C4-2B (cell line): Measurements from ENCODE around the gene STAB1.

Source experiments
- H3K27ac ChIP-seq: fragments of 450-650 bp; 2 replicates; pipeline ENCODE4 v1.5.1; 2017
- ZFX ChIP-seq: fragments of 450-650 bp; IDR thresholded peaks from 2 replicates; pipeline ENCODE4 v1.6.1; 2017
- TF ChIP-seq, protein P1 (sequence below): fragments of 450-650 bp; conservative IDR thresholded peaks from 2 replicates; pipeline ENCODE4 v1.5.1; 2017; ENCODE audit warnings: mild to moderate bottlenecking

The STAB1 gene

DNA sequence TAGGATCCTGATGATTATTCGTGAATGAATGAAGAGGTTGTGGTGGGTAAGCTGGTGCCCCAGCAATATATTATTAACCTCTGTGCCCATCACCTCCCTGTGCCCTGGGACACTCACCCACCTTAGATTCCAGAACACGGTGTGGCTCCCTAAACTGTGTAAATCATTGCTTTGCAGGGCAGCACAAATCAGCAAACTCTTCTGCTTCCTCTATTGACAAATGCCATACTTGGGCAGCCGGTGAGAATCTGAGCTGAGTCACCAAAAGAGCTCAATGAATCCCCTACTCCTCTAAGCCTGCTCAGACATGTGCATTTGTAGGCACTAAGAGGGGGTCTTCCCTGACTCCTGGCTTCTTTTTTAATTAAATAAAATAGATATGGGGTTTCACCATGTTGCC is 57.0 kb downstream of the STAB1 start:
- TF ChIP-seq, protein P1, sequence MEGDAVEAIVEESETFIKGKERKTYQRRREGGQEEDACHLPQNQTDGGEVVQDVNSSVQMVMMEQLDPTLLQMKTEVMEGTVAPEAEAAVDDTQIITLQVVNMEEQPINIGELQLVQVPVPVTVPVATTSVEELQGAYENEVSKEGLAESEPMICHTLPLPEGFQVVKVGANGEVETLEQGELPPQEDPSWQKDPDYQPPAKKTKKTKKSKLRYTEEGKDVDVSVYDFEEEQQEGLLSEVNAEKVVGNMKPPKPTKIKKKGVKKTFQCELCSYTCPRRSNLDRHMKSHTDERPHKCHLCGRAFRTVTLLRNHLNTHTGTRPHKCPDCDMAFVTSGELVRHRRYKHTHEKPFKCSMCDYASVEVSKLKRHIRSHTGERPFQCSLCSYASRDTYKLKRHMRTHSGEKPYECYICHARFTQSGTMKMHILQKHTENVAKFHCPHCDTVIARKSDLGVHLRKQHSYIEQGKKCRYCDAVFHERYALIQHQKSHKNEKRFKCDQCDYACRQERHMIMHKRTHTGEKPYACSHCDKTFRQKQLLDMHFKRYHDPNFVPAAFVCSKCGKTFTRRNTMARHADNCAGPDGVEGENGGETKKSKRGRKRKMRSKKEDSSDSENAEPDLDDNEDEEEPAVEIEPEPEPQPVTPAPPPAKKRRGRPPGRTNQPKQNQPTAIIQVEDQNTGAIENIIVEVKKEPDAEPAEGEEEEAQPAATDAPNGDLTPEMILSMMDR = no peak
- TF ChIP-seq ZFX = no peak
- no peak overlapping the region for H3K27ac ChIP-seq

GRCh38 chr3:52554026-52554755 is 59.1 kb downstream of the STAB1 start:
- H3K27ac ChIP-seq = no peak overlapping the region
- TF ChIP-seq ZFX = no peak

GRCh38 chr3:52555056-52555455 is 59.9 kb downstream of the STAB1 start:
- H3K27ac ChIP-seq = no peak overlapping the region
- TF ChIP-seq, protein P1 = no peak
- TF ChIP-seq ZFX = no peak

GRCh38 chr3:52557011-52557960 is 62.1 kb downstream of the STAB1 start:
- H3K27ac ChIP-seq = no peak overlapping the region
- no peak for TF ChIP-seq ZFX
- TF ChIP-seq, protein P1 = no peak

GRCh38 chr3:52558436-52558835 is 63.3 kb downstream of the STAB1 start:
- TF ChIP-seq, protein P1 = no peak
- TF ChIP-seq ZFX = no peak
- no peak overlapping the region for H3K27ac ChIP-seq

GRCh38 chr3:52561028-52561747 is 66.0 kb downstream of the STAB1 start:
- no peak for TF ChIP-seq ZFX
- TF ChIP-seq, protein P1 = no peak

DNA sequence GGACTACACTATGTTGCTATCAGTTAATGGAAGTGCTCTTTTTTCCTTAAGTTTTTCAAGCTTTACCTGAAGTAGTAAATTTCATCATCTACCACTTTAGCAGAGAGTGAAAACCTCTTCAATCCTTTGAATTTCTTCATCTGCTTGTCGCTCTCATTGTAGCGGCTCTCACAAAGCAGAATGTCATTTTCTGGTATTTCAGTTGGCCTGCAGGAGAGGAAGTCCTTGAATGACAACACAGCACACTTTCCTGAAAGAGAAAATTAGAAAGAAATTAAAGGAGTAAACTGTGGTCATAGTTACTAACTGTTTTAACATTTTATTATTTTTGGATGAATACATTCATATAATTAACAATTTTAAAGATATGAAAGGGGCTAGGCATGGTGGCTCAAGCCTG is 68.8 kb downstream of the STAB1 start:
- TF ChIP-seq ZFX = no peak
- TF ChIP-seq, protein P1 = no peak

More at GRCh38 chr3:52561028-52561747, 66.0 kb downstream of the STAB1 start:
- no peak overlapping the region for H3K27ac ChIP-seq

More for the DNA sequence above, 68.8 kb downstream of the STAB1 start:
- no peak overlapping the region for H3K27ac ChIP-seq
